ENCODE measurements around the gene HIC1. TPM values are rescaled to one million over a fixed set of nuclear protein-coding genes. Genes with fewer than 3 reads are reported as not detected.

Gene HIC1
- total RNA-seq, 4 donors from 2014 or later: 3.6 to 26.8 (median 10.0) TPM

GRCh38 chr17:2060681-2061440 lies 6.0 kb downstream of the HIC1 start:
- TF ChIP-seq, protein P1, sequence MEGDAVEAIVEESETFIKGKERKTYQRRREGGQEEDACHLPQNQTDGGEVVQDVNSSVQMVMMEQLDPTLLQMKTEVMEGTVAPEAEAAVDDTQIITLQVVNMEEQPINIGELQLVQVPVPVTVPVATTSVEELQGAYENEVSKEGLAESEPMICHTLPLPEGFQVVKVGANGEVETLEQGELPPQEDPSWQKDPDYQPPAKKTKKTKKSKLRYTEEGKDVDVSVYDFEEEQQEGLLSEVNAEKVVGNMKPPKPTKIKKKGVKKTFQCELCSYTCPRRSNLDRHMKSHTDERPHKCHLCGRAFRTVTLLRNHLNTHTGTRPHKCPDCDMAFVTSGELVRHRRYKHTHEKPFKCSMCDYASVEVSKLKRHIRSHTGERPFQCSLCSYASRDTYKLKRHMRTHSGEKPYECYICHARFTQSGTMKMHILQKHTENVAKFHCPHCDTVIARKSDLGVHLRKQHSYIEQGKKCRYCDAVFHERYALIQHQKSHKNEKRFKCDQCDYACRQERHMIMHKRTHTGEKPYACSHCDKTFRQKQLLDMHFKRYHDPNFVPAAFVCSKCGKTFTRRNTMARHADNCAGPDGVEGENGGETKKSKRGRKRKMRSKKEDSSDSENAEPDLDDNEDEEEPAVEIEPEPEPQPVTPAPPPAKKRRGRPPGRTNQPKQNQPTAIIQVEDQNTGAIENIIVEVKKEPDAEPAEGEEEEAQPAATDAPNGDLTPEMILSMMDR (IDR thresholded peaks at IDR 0.05; ENCODE audit: low read depth): no peak

GRCh38 chr17:2061441-2061958 lies 6.6 kb downstream of the HIC1 start:
- TF ChIP-seq, protein P1 (IDR thresholded peaks at IDR 0.05; ENCODE audit: low read depth): no peak

GRCh38 chr17:2062571-2063183 lies 7.8 kb downstream of the HIC1 start:
- TF ChIP-seq, protein P1 (IDR thresholded peaks at IDR 0.05; ENCODE audit: low read depth): no peak

DNA sequence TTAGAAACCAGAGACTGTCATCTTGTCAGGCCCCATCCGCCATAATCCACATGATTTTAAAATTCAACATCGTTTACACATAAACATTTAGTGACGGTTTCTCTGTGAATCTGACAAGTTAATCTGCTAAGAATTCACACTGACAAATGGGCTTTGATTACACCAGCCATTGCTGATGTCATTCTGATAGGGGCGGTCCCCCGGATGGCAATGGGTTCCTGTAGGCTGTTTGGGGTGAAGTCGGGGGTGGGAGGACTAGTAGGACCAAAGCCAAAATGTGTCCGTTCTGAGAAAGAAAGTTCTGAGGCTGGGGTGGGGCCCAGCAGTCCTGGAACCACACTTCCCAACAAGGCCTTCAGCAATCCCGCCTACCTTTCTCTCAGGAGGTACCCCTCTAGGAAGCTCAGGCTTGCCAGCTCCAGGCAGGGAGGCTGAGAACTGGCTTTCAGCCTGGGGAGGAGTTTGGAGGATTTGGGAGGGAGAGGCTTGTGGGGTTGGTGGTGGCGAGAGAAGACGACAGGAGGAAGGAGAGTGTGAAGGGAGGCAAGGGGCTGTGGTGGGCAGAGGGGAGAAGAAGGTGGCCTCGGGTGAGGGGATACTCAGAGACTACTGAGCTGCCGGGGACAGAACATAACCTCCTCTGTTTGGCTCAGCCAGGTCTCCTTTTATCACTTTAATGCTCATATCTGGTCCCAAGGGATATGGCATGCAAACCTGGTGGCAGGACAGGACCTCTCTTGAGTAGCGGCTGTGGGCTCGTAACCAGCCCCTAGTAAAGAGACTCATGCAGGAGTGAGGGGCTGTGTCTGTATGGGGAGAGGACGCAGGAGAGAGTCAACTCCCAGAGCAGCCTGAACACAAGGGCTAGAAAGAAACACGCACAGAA lies 8.6 kb downstream of the HIC1 start:
- TF ChIP-seq, protein P1 (IDR thresholded peaks at IDR 0.05; ENCODE audit: low read depth): no peak

DNA sequence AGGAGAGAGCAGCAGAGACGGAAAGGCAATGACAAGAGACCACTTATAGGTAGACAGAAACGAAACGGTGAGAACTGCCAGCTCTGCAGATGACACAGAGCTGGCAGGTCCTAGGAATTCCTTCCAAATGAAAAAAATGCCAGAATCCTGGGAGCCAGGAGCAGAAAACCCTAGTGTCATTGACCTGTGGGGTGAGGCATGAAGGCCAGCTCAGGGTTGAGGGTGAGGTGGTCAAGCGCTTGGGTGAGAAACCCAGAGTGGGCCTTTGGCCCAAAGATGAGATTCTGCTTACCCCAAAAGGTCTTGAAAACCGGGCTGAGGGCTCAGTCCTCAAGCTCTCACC lies 9.2 kb downstream of the HIC1 start:
- TF ChIP-seq, protein P1 (IDR thresholded peaks at IDR 0.05; ENCODE audit: low read depth): no peak

GRCh38 chr17:2064520-2064971 lies 9.6 kb downstream of the HIC1 start:
- TF ChIP-seq, protein P1 (IDR thresholded peaks at IDR 0.05; ENCODE audit: low read depth): no peak

All from subcutaneous adipose tissue (tissue), 4 donors.